Trophoblast cell (in vitro differentiated cells and primary cell): ENCODE measurements around the gene CACNA2D3.

Experiments
- DNase-seq, 2 donors: peaks; one replicate each; pipeline ENCODE4 v3.0.0-alpha.2; 2016
- H2AFZ ChIP-seq: 2 replicates; pipeline ENCODE4 v1.6.1; 2013; ENCODE audit warnings: low read length, moderate library complexity, mild to moderate bottlenecking; ENCODE audit not compliant: insufficient read depth, poor library complexity
- H2AK5ac ChIP-seq: 2 replicates; pipeline ENCODE4 v1.6.1; 2013; ENCODE audit warnings: mild to moderate bottlenecking, low read length
- H2BK120ac ChIP-seq: 2 replicates; pipeline ENCODE4 v1.6.1; 2013; ENCODE audit warnings: low read length, mild to moderate bottlenecking, moderate library complexity; ENCODE audit not compliant: insufficient read depth, poor library complexity
- H2BK12ac ChIP-seq: 2 replicates; pipeline ENCODE4 v1.6.1; 2013; ENCODE audit warnings: mild to moderate bottlenecking, low read length, moderate library complexity
- H2BK5ac ChIP-seq: 2 replicates; pipeline ENCODE4 v1.6.1; 2013; ENCODE audit warnings: low read length, low read depth, moderate library complexity, mild to moderate bottlenecking; ENCODE audit not compliant: poor library complexity
- H3K14ac ChIP-seq: 2 replicates; pipeline ENCODE4 v1.6.1; 2013; ENCODE audit warnings: mild to moderate bottlenecking, low read length
- H3K18ac ChIP-seq: 2 replicates; pipeline ENCODE4 v1.6.1; 2013; ENCODE audit warnings: mild to moderate bottlenecking, low read length
- H3K23ac ChIP-seq: 2 replicates; pipeline ENCODE4 v1.6.1; 2013; ENCODE audit warnings: low read length
- H3K27ac ChIP-seq: 2 replicates; pipeline ENCODE4 v1.5.1; 2013; ENCODE audit warnings: low read depth, mild to moderate bottlenecking, inconsistent platforms, low read length, moderate library complexity
- H3K27me3 ChIP-seq: 2 replicates; pipeline ENCODE4 v1.6.1; 2013; ENCODE audit warnings: inconsistent platforms, mild to moderate bottlenecking, low read length, moderate library complexity; ENCODE audit not compliant: insufficient read depth
- H3K36me3 ChIP-seq, 2 experiments: 1 replicate in 1 of 2; 2 replicates in 1 of 2; pipeline ENCODE4 v1.6.1; 2013; ENCODE audit warnings: low read length in 2 of 2, mild to moderate bottlenecking in 2 of 2, moderate library complexity in 1 of 2; ENCODE audit not compliant: insufficient read depth in 2 of 2, control insufficient read depth in 1 of 2
- H3K4ac ChIP-seq: 2 replicates; pipeline ENCODE4 v1.6.1; 2013; ENCODE audit warnings: low read depth, mild to moderate bottlenecking, low read length, moderate library complexity
- H3K4me1 ChIP-seq, 2 experiments: 1 replicate in 1 of 2; 2 replicates in 1 of 2; pipeline ENCODE4 v1.6.1; 2013; ENCODE audit warnings: low read length in 2 of 2, mild to moderate bottlenecking in 2 of 2, moderate library complexity in 1 of 2; ENCODE audit not compliant: insufficient read depth in 2 of 2, control insufficient read depth in 1 of 2
- H3K4me2 ChIP-seq: 2 replicates; pipeline ENCODE4 v1.6.1; 2013; ENCODE audit warnings: inconsistent platforms, mild to moderate bottlenecking, low read length, moderate library complexity
- H3K4me3 ChIP-seq: 2 replicates; pipeline ENCODE4 v1.5.1; 2013; ENCODE audit warnings: mild to moderate bottlenecking, low read depth, low read length, inconsistent platforms
- H3K79me1 ChIP-seq: one replicate; pipeline ENCODE4 v1.6.1; 2013; ENCODE audit warnings: low read length
- H3K79me2 ChIP-seq: 2 replicates; pipeline ENCODE4 v1.6.1; 2013; ENCODE audit warnings: low read length, mild to moderate bottlenecking; ENCODE audit not compliant: control insufficient read depth, insufficient read depth, poor library complexity
- H3K9ac ChIP-seq: 2 replicates; pipeline ENCODE4 v1.6.1; 2013; ENCODE audit warnings: mild to moderate bottlenecking, low read length
- H3K9me3 ChIP-seq: 2 replicates; pipeline ENCODE4 v1.6.1; 2013; ENCODE audit warnings: low read depth, mild to moderate bottlenecking, control low read depth, inconsistent platforms, low read length; ENCODE audit not compliant: insufficient read depth
- H4K12ac ChIP-seq: 2 replicates; pipeline ENCODE4 v1.6.1; 2013; ENCODE audit warnings: low read depth, mild to moderate bottlenecking, low read length, moderate library complexity
- H4K8ac ChIP-seq: 2 replicates; pipeline ENCODE4 v1.6.1; 2013; ENCODE audit warnings: low read depth, mild to moderate bottlenecking, low read length, moderate library complexity
- H4K91ac ChIP-seq: one replicate; pipeline ENCODE4 v1.6.1; 2013; ENCODE audit warnings: low read depth, mild to moderate bottlenecking, low read length, moderate library complexity
- WGBS: extraction: QIAGEN DNeasy Blood & Tissue Kit; methylation state at CpG from one replicate; pipeline ENCODE4 v1.1.7; 2013; ENCODE audit warnings: missing lambda C conversion rate; ENCODE audit not compliant: insufficient read length, insufficient coverage; ENCODE audit errors: extremely low coverage; 5-methylcytosine and 5-hydroxymethylcytosine counted together

CACNA2D3 gene

DNA sequence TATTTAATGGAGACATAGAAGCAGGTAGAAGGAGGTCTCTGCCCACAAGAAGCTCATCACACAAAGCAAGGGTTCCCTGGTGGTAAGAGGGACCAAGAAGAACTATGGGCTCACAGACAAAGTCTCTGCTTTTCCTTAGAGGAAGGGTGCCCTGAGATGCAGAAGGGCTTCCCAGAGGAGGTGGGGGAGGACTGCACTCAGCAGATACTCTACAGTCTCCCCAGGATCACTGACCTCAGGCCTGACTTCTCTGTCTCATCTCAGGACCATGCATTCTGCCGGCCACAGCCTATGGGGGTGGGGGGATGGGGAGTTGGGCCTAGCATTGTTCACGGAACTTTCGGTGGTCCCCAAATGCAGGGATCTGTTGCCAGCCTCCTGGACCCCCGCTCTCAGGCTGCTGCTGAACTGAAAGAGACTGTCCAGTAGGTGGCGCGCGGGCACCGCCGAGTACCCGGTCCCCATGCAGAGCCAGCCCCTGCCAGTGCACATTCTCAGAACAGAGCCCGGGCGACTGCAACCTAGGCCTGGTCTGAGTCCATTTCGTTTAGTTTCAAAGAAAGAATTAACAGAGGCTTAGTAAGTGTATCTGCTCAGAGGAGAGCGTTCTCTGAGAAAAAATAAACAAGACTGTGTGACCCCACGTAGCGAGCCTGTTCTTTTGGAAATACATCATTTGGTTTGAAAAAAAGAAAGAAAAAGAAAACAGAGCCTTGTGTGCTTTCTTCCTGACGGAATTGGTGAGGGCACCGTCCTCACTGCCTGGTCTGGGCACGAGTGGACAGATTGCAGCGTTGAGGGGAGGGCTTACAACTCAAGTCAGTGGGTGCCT, 731.4 kb downstream of the CACNA2D3 start:
- H2AK5ac ChIP-seq: peak overlapping the region; percentile 58
- no peaks in the 10 kb centered on the region for H3K79me2 ChIP-seq
- no peak overlapping the region for H2BK5ac ChIP-seq
- no peak overlapping the region for H3K4me3 ChIP-seq
- peak in 1 of 2 donors; percentile 69 for DNase-seq
- no peaks in the 10 kb centered on the region for H3K4me1 ChIP-seq
- peak overlapping the region; percentile 69 for H3K14ac ChIP-seq
- no peak overlapping the region for H3K9ac ChIP-seq
- H3K27ac ChIP-seq: no peak overlapping the region
- WGBS: no CpG with 5 or more reads among the region's 20 CpGs
- H3K9me3 ChIP-seq: no peaks in the 10 kb centered on the region
- no peak overlapping the region for H2AFZ ChIP-seq
- H4K91ac ChIP-seq: peak overlapping the region; percentile 78
- no peak overlapping the region for H3K23ac ChIP-seq
- H4K8ac ChIP-seq: peak overlapping the region; percentile 59
- H3K27me3 ChIP-seq: no peaks in the 10 kb centered on the region
- peaks cover 5% of the 10 kb centered on the region for H3K79me1 ChIP-seq
- H4K12ac ChIP-seq: no peak overlapping the region
- H2BK12ac ChIP-seq: peak overlapping the region; percentile 80
- H3K18ac ChIP-seq: peak overlapping the region; percentile 61
- peak overlapping the region; percentile 57 for H2BK120ac ChIP-seq
- H3K4ac ChIP-seq: peak overlapping the region; percentile 34
- H3K36me3 ChIP-seq: no peaks in the 10 kb centered on the region
- no peak overlapping the region for H3K4me2 ChIP-seq

GRCh38 chr3:54856271-54856670, 733.9 kb downstream of the CACNA2D3 start:
- WGBS: no CpG with 5 or more reads among the region's 1 CpG
- no peak overlapping the region for H4K91ac ChIP-seq
- no peak overlapping the region for H4K8ac ChIP-seq
- no peak overlapping the region for H4K12ac ChIP-seq
- no peak overlapping the region for H2AFZ ChIP-seq
- H2BK120ac ChIP-seq: no peak overlapping the region
- H3K4me1 ChIP-seq: peaks cover 8 to 10% of the 10 kb centered on the region in 2 experiments
- no peak overlapping the region for H3K27ac ChIP-seq
- peaks cover 5% of the 10 kb centered on the region for H3K79me1 ChIP-seq
- H3K18ac ChIP-seq: no peak overlapping the region
- no peak overlapping the region for H3K23ac ChIP-seq
- DNase-seq: no peak
- no peak overlapping the region for H3K9ac ChIP-seq
- no peak overlapping the region for H2BK5ac ChIP-seq
- H3K4me2 ChIP-seq: no peak overlapping the region
- no peaks in the 10 kb centered on the region for H3K79me2 ChIP-seq
- no peaks in the 10 kb centered on the region for H3K36me3 ChIP-seq
- no peak overlapping the region for H3K4ac ChIP-seq
- no peak overlapping the region for H2AK5ac ChIP-seq
- H3K4me3 ChIP-seq: no peak overlapping the region
- H2BK12ac ChIP-seq: no peak overlapping the region
- H3K14ac ChIP-seq: no peak overlapping the region
- no peaks in the 10 kb centered on the region for H3K27me3 ChIP-seq
- H3K9me3 ChIP-seq: no peaks in the 10 kb centered on the region

GRCh38 chr3:54857343-54857742, 735.0 kb downstream of the CACNA2D3 start:
- peak overlapping the region; percentile 15 for H2AK5ac ChIP-seq
- no peak overlapping the region for H3K4me3 ChIP-seq
- H3K79me2 ChIP-seq: no peaks in the 10 kb centered on the region
- no peaks in the 10 kb centered on the region for H3K9me3 ChIP-seq
- H3K14ac ChIP-seq: peak overlapping the region; percentile 14
- DNase-seq: no peak
- H2BK5ac ChIP-seq: no peak overlapping the region
- H3K9ac ChIP-seq: no peak overlapping the region
- no peak overlapping the region for H4K12ac ChIP-seq
- WGBS: no CpG with 5 or more reads among the region's 3 CpGs
- H4K8ac ChIP-seq: no peak overlapping the region
- no peaks in the 10 kb centered on the region for H3K36me3 ChIP-seq
- no peak overlapping the region for H3K4me2 ChIP-seq
- no peaks in the 10 kb centered on the region for H3K27me3 ChIP-seq
- no peak overlapping the region for H3K27ac ChIP-seq
- no peak overlapping the region for H4K91ac ChIP-seq
- H3K18ac ChIP-seq: no peak overlapping the region
- H2BK12ac ChIP-seq: peak overlapping the region; percentile 6
- H2BK120ac ChIP-seq: no peak overlapping the region
- no peak overlapping the region for H3K4ac ChIP-seq
- peaks cover 10 to 16% of the 10 kb centered on the region in 2 experiments for H3K4me1 ChIP-seq
- peaks cover 5% of the 10 kb centered on the region for H3K79me1 ChIP-seq
- no peak overlapping the region for H3K23ac ChIP-seq
- H2AFZ ChIP-seq: no peak overlapping the region

- Histone ChIP-seq H2AK5ac (no peak overlapping the region), H3K4ac (no peak overlapping the region), H3K27ac (no peak overlapping the region)
These were observed 735.9 kb downstream of the CACNA2D3 start for GRCh38 chr3:54858093-54858785.

More at GRCh38 chr3:54858093-54858785, 735.9 kb downstream of the CACNA2D3 start:
- no peak overlapping the region for H2AFZ ChIP-seq
- H3K9me3 ChIP-seq: no peaks in the 10 kb centered on the region
- H3K18ac ChIP-seq: no peak overlapping the region
- no peak overlapping the region for H4K12ac ChIP-seq
- H3K79me1 ChIP-seq: peaks cover 6% of the 10 kb centered on the region
- H3K79me2 ChIP-seq: no peaks in the 10 kb centered on the region
- H3K4me3 ChIP-seq: no peak overlapping the region
- no peak overlapping the region for H3K14ac ChIP-seq
- DNase-seq: peak in 1 of 2 donors; percentile 48
- no CpG with 5 or more reads among the region's 4 CpGs for WGBS
- H3K36me3 ChIP-seq: no peaks in the 10 kb centered on the region
- H2BK12ac ChIP-seq: no peak overlapping the region
- peak overlapping the region; percentile 25 for H4K91ac ChIP-seq
- peaks cover 12 to 19% of the 10 kb centered on the region in 2 experiments for H3K4me1 ChIP-seq
- H2BK5ac ChIP-seq: no peak overlapping the region
- no peak overlapping the region for H3K4me2 ChIP-seq
- no peak overlapping the region for H3K9ac ChIP-seq
- no peaks in the 10 kb centered on the region for H3K27me3 ChIP-seq
- no peak overlapping the region for H2BK120ac ChIP-seq
- no peak overlapping the region for H4K8ac ChIP-seq
- H3K23ac ChIP-seq: no peak overlapping the region
